Fibroblast of mammary gland (primary cell): ENCODE results near the gene ALS2.
"Not testable (repeated sequence)": the region's sequence is repeated elsewhere in the genome, so short reads cannot be mapped to it uniquely, and the experiment has no call there.

ENCODE experiments used
- DNase-seq: peaks from one replicate; pipeline ENCODE4 v3.0.0-alpha.2; 2010; ENCODE audit warnings: low read depth
- H3K4me3 ChIP-seq: 2 replicates; pipeline ENCODE4 v1.5.1; 2011; ENCODE audit warnings: low read depth, mild to moderate bottlenecking, low read length, moderate library complexity; ENCODE audit not compliant: control insufficient read depth
- CTCF ChIP-seq: conservative IDR thresholded peaks from 2 replicates; pipeline ENCODE4 v1.5.1; 2011; ENCODE audit warnings: low read depth, low read length, inconsistent platforms; ENCODE audit not compliant: control insufficient read depth, insufficient read depth

ALS2 gene

GRCh38 chr2:201806442-201807170 lies 25.9 kb upstream of the ALS2 start, which contains the start of gene CDK15:
CDK15 (plus strand) TSS chr2:201806537; CDS start chr2:201806665, 128 bp downstream.
- H3K4me3 ChIP-seq, result peak within 1 kb of the TSS; percentile 29
- no peak for TF ChIP-seq CTCF

GRCh38 chr2:201798914-201799285 lies 18.2 kb upstream of the ALS2 start:
- not testable (repeated sequence) for H3K4me3 ChIP-seq
- TF ChIP-seq CTCF, result peak; percentile 58
- DNase-seq, result peak; percentile 61

More at GRCh38 chr2:201806442-201807170, 25.9 kb upstream of the ALS2 start, which contains the start of gene CDK15:
- DNase-seq, result peak; percentile 66

- no peak overlapping the region for H3K4me3 ChIP-seq
- no peak for TF ChIP-seq CTCF
- DNase-seq, result peak; percentile 88
Observed at GRCh38 chr2:201798252-201798913, 17.6 kb upstream of the ALS2 start.

GRCh38 chr2:201797175-201797840 lies 16.6 kb upstream of the ALS2 start:
- DNase-seq, result peak; percentile 74
- no peak overlapping the region for H3K4me3 ChIP-seq
- TF ChIP-seq CTCF, result no peak

- TF ChIP-seq CTCF, result no peak
- no peak overlapping the region for H3K4me3 ChIP-seq
- no peak for DNase-seq
Observed at GRCh38 chr2:201796478-201796865, 15.7 kb upstream of the ALS2 start.

GRCh38 chr2:201795607-201796477 lies 15.1 kb upstream of the ALS2 start:
- peak; percentile 93 for TF ChIP-seq CTCF
- no peak overlapping the region for H3K4me3 ChIP-seq
- DNase-seq, result peak; percentile 70
